Ovary (tissue), 9 donors: ENCODE results near the gene RFX4. TPM values are rescaled to one million over a fixed set of nuclear protein-coding genes. Genes with fewer than 3 reads are reported as not detected.

ENCODE experiments used
- DNase-seq, 5 donors: peaks; one replicate each; pipeline ENCODE4 v3.0.0-alpha.2; 2019 to 2020
- H3K27ac ChIP-seq, 2 donors: fragments of 200-600 bp; one replicate each; pipeline versions ENCODE4 v1.5.1 to v1.8.0; 2019 to 2022
- H3K27me3 ChIP-seq: fragments of 200-600 bp; one replicate; pipeline ENCODE4 v1.8.0; 2022
- H3K36me3 ChIP-seq: fragments of 200-600 bp; sonication (generic); one replicate; pipeline ENCODE4 v1.5.1; 2019
- H3K4me1 ChIP-seq: one replicate; pipeline ENCODE4 v1.8.1; 2013; ENCODE audit warnings: mild to moderate bottlenecking, moderate library complexity; ENCODE audit not compliant: insufficient read depth
- H3K4me3 ChIP-seq: fragments of 200-600 bp; sonication (generic); one replicate; pipeline ENCODE4 v1.5.1; 2017
- H3K9me3 ChIP-seq, 2 donors: fragments of 200-600 bp in 1 of 2; sonication (generic) in 1 of 2; one replicate each; pipeline versions ENCODE4 v1.5.1 to v1.8.1; 2013 to 2019; ENCODE audit warnings: mild to moderate bottlenecking in 1 of 2, moderate library complexity in 1 of 2
- CTCF ChIP-seq, 3 donors: fragments of 450-650 bp in 2 of 3; fragments of 200-600 bp in 1 of 3; IDR thresholded peaks; one replicate each; pipeline versions ENCODE4 v1.5.1 to v1.8.0; 2016 to 2022; ENCODE audit warnings: antibody characterized with exemption in 3 of 3, mild to moderate bottlenecking in 1 of 3
- EP300 ChIP-seq: sonication (generic); formaldehyde crosslinking; IDR thresholded peaks from one replicate; pipeline ENCODE4 v1.6.1; 2017; ENCODE audit warnings: antibody characterized with exemption
- POLR2A ChIP-seq: fragments of 450-650 bp; IDR thresholded peaks from one replicate; pipeline ENCODE4 v1.6.1; 2017; ENCODE audit warnings: antibody characterized with exemption, mild to moderate bottlenecking, moderate library complexity
- WGBS, 3 donors: extraction: QIAGEN DNeasy Blood & Tissue Kit in 1 of 3; methylation state at CpG; one replicate each; pipeline versions ENCODE4 v1.1.5 to v1.1.7; 2013 to 2017; 5-methylcytosine and 5-hydroxymethylcytosine counted together
- intact Hi-C, 4 donors: fragments of 100-400 bp; cut with DNase I; formaldehyde crosslinking; loops; one replicate each; pipeline versions ENCODE4 v1.11.0 to v1.15.1; 2022 to 2023
- polyA plus RNA-seq, 2 donors: library from polyadenylated mRNA; stranded (reverse); fragments of 200-250 nt in 1 of 2; fragments of 350-450 nt in 1 of 2; fragmentation: Illumina TruSeq in 1 of 2; extraction: RNeasy Lipid Tissue Mini Kit (QIAGEN cat#74804) in 1 of 2; gene quantifications; one replicate each; pipeline ENCODE4 v1.2.3, GENCODE V29; 2013 to 2014
- total RNA-seq, 7 donors: library from RNA; depleted of rRNA in 2 of 7; stranded (reverse); fragments of >200 nt in 2 of 7; fragmentation: NEBNext Ultra II Directional in 3 of 7; extraction: Animal tissue kit (Norgen Biotek cat#: 25700) in 3 of 7; gene quantifications; one replicate each; pipeline versions ENCODE4 v1.1.0 to v1.2.4, GENCODE V29; 2016 to 2023
- donor health status: DM: no; HTN: no; CAD: no; lungs with moderate emphysema.
- donor health status: DM: no; HTN: no; CAD: no.
- donor health status: Bipolar disorder and iron deficiency.
- donor health status: DM: yes; HTN: yes; CAD: no.
- donor health status: DM: no; HTN: no; CAD: no.
- donor health status: DM: yes; HTN: yes; CAD: no.

The RFX4 gene
- total and polyA plus RNA-seq, 9 donors = 0.30 TPM; not detected in 8

- H3K27me3 ChIP-seq = no peaks in the 10 kb centered on the region
- 83 to 88% (median 86%) methylated on average over 6 of the region's 6 CpGs for WGBS, 3 donors
Measured at GRCh38 chr12:106696071-106696470, 113.3 kb downstream of the RFX4 start.

GRCh38 chr12:106696681-106697417, 114.0 kb downstream of the RFX4 start:
- Histone ChIP-seq H3K27me3 (no peaks in the 10 kb centered on the region), H3K9me3 (no peaks in the 10 kb centered on the region), H3K4me1 (no peaks in the 10 kb centered on the region), H3K4me3 (no peak overlapping the region), H3K36me3 (no peaks in the 10 kb centered on the region), H3K27ac (no peak overlapping the region)
- DNase-seq = no peak
- intact Hi-C loops = no loop called here
- 62 to 76% (median 67%) methylated on average over 4 of the region's 4 CpGs for WGBS, 3 donors
- TF ChIP-seq CTCF (IDR thresholded peaks at IDR 0.05) (no peak), POLR2A (no peak), EP300 (no peak)

More at GRCh38 chr12:106696071-106696470, 113.3 kb downstream of the RFX4 start:
- Histone ChIP-seq H3K27ac (no peak overlapping the region), H3K4me1 (no peaks in the 10 kb centered on the region), H3K4me3 (no peak overlapping the region), H3K36me3 (no peaks in the 10 kb centered on the region), H3K9me3 (no peaks in the 10 kb centered on the region)
- intact Hi-C loops = no loop called here
- DNase-seq = no peak
- TF ChIP-seq CTCF (IDR thresholded peaks at IDR 0.05) = no peak
- no peak for TF ChIP-seq EP300
- TF ChIP-seq POLR2A = no peak

DNA sequence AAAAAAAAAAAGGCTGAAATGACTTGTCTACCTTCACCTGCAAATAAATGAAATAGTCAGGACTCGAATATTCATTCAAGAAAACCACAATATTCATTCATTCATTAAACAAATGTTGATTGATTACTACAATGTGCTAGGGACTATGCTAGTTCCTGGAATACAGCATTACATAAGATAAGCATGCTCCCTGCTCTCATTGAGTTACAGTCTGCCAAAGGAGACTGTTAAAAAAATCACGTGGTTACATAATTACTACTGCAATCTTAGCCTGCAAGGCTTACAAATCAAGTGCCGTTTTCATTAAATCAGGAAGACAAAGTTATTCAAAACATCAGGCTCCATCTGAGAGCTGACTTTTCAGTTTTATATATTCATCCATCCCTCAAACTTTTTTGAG, 121.3 kb downstream of the RFX4 start:
- H3K9me3 ChIP-seq = no peaks in the 10 kb centered on the region
- no peak overlapping the region for H3K4me3 ChIP-seq
- 23 to 27% (median 25%) methylated on average over 3 of the region's 3 CpGs for WGBS, 3 donors
- DNase-seq = no peak
- TF ChIP-seq POLR2A (no peak), EP300 (no peak), CTCF (IDR thresholded peaks at IDR 0.05) (no peak)
- H3K36me3 ChIP-seq = no peaks in the 10 kb centered on the region
- intact Hi-C loops = no loop called here
- H3K27ac ChIP-seq = no peak overlapping the region
- H3K4me1 ChIP-seq = no peaks in the 10 kb centered on the region
- no peaks in the 10 kb centered on the region for H3K27me3 ChIP-seq

GRCh38 chr12:106705971-106706370, 123.2 kb downstream of the RFX4 start:
- H3K4me1 ChIP-seq = no peaks in the 10 kb centered on the region
- no peaks in the 10 kb centered on the region for H3K36me3 ChIP-seq
- intact Hi-C loops = no loop called here
- WGBS, 3 donors = 87 to 89% (median 89%) methylated on average over 5 of the region's 5 CpGs
- TF ChIP-seq POLR2A (no peak), EP300 (no peak), CTCF (IDR thresholded peaks at IDR 0.05) (no peak)
- no peak overlapping the region for H3K27ac ChIP-seq
- no peaks in the 10 kb centered on the region for H3K27me3 ChIP-seq
- no peaks in the 10 kb centered on the region for H3K9me3 ChIP-seq
- no peak for DNase-seq
- H3K4me3 ChIP-seq = no peak overlapping the region
